ENCODE measurements around the gene DAP.

- no peak for TF ChIP-seq EZH2phosphoT487 (conservative IDR thresholded peaks at IDR 0.05; ENCODE audit: low read length)
- TF ChIP-seq, protein P1, sequence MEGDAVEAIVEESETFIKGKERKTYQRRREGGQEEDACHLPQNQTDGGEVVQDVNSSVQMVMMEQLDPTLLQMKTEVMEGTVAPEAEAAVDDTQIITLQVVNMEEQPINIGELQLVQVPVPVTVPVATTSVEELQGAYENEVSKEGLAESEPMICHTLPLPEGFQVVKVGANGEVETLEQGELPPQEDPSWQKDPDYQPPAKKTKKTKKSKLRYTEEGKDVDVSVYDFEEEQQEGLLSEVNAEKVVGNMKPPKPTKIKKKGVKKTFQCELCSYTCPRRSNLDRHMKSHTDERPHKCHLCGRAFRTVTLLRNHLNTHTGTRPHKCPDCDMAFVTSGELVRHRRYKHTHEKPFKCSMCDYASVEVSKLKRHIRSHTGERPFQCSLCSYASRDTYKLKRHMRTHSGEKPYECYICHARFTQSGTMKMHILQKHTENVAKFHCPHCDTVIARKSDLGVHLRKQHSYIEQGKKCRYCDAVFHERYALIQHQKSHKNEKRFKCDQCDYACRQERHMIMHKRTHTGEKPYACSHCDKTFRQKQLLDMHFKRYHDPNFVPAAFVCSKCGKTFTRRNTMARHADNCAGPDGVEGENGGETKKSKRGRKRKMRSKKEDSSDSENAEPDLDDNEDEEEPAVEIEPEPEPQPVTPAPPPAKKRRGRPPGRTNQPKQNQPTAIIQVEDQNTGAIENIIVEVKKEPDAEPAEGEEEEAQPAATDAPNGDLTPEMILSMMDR (IDR thresholded peaks at IDR 0.05; ENCODE audit: insufficient read depth, low read length, poor library complexity, severe bottlenecking), result no peak
These were observed 34.0 kb downstream of the DAP start for GRCh38 chr5:10726913-10727517.

Measured in SU-DHL-6 (cell line).